H1 (cell line): ENCODE results near the gene NEUROG1.

ENCODE experiments used
- BACH1 ChIP-seq: IDR thresholded peaks from 2 replicates; pipeline ENCODE4 v1.6.1; 2012; ENCODE audit warnings: low read length, improper control_type of control experiment
- BRCA1 ChIP-seq: IDR thresholded peaks from 2 replicates; pipeline ENCODE4 v1.6.1; 2012; ENCODE audit warnings: low read depth, low read length, improper control_type of control experiment
- CTCF ChIP-seq, 3 experiments: IDR thresholded peaks; 1 replicate in 2 of 3; 2 replicates in 1 of 3; pipeline versions ENCODE4 v1.5.1 to v1.6.1; 2011; ENCODE audit warnings: low read length in 3 of 3, mild to moderate bottlenecking in 3 of 3, inconsistent platforms in 2 of 3, low read depth in 1 of 3, moderate library complexity in 1 of 3; ENCODE audit not compliant: insufficient read depth in 1 of 3; ENCODE audit errors: control extremely low read depth in 1 of 3
- EP300 ChIP-seq, 2 experiments: IDR thresholded peaks; 1 replicate in 1 of 2; 2 replicates in 1 of 2; pipeline ENCODE4 v1.6.1; 2011 to 2012; ENCODE audit warnings: low read depth in 2 of 2, low read length in 2 of 2, mild to moderate bottlenecking in 2 of 2, borderline replicate concordance in 1 of 2, inconsistent platforms in 1 of 2, moderate library complexity in 1 of 2
- GABPA ChIP-seq: IDR thresholded peaks from 2 replicates; pipeline ENCODE4 v1.6.1; 2011; ENCODE audit warnings: mild to moderate bottlenecking, low read length, moderate library complexity, borderline replicate concordance; ENCODE audit not compliant: insufficient read depth
- SP1 ChIP-seq: IDR thresholded peaks from 2 replicates; pipeline ENCODE4 v1.6.1; 2011; ENCODE audit warnings: low read depth, low read length

DNA sequence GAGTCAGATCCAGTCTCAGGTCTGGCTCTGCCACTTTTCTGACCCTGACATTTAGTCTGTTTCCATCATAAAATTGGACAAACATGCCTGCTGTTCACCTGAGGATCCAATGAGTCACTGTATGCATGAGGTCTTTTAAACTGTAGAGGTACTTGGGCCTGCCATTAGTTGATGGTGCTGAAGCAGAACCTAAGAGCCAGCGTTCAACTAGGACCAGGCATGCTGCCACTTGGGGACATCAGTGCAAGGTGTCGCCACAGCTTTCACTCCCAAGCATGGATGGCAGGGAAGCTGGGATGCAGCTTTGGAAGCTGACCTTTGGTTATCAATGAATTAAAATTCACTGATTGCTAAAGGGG lies 37.1 kb downstream of the NEUROG1 start:
- TF ChIP-seq BRCA1, result no peak
- TF ChIP-seq BACH1, result no peak
- TF ChIP-seq CTCF (IDR thresholded peaks at IDR 0.05; ENCODE audit: control extremely low read depth in 1 of 3, insufficient read depth in 1 of 3, low read depth in 1 of 3, low read length in 3 of 3), result no peak
- TF ChIP-seq EP300 (IDR thresholded peaks at IDR 0.05; ENCODE audit: borderline replicate concordance in 1 of 2, low read depth in 2 of 2, low read length in 2 of 2), result no peak
- TF ChIP-seq SP1, result no peak
- TF ChIP-seq GABPA, result no peak
